Osteoblast (primary cell): ENCODE data around the gene AQP4. TPM values are rescaled to one million over a fixed set of nuclear protein-coding genes. Genes with fewer than 3 reads are reported as not detected.

Experiments used
- DNase-seq: peaks from one replicate; pipeline ENCODE4 v3.0.0; 2011; ENCODE audit warnings: low spot score, mixed read lengths; ENCODE audit not compliant: insufficient read length; ENCODE audit errors: missing footprints
- H2AFZ ChIP-seq: 2 replicates; pipeline ENCODE4 v1.6.0; 2011; ENCODE audit warnings: mild to moderate bottlenecking, low read length
- H3K27ac ChIP-seq: 2 replicates; pipeline ENCODE4 v1.5.1; 2011; ENCODE audit warnings: mild to moderate bottlenecking, low read depth, low read length, moderate library complexity
- H3K27me3 ChIP-seq: 2 replicates; pipeline ENCODE4 v1.6.0; 2012; ENCODE audit warnings: mild to moderate bottlenecking, control low read depth, inconsistent platforms, low read length, moderate library complexity; ENCODE audit not compliant: insufficient read depth
- H3K36me3 ChIP-seq: 2 replicates; pipeline ENCODE4 v1.5.1; 2011; ENCODE audit warnings: mild to moderate bottlenecking, low read length, control low read depth, moderate library complexity; ENCODE audit not compliant: insufficient read depth
- H3K4me1 ChIP-seq: 2 replicates; pipeline ENCODE4 v1.5.1; 2011; ENCODE audit warnings: mild to moderate bottlenecking, low read length, control low read depth, moderate library complexity; ENCODE audit not compliant: insufficient read depth
- H3K4me2 ChIP-seq: 2 replicates; pipeline ENCODE4 v1.6.0; 2011; ENCODE audit warnings: mild to moderate bottlenecking, low read length; ENCODE audit not compliant: insufficient read depth
- H3K4me3 ChIP-seq: fragments of 200-600 bp; sonication (generic); 3 replicates; pipeline ENCODE4 v1.5.1; 2012; ENCODE audit warnings: mild to moderate bottlenecking, low read length, inconsistent platforms; ENCODE audit not compliant: insufficient read depth
- H3K79me2 ChIP-seq: 2 replicates; pipeline ENCODE4 v1.6.0; 2012; ENCODE audit warnings: mild to moderate bottlenecking, low read length, control low read depth, inconsistent platforms; ENCODE audit not compliant: insufficient read depth
- H3K9me3 ChIP-seq: 2 replicates; pipeline ENCODE4 v1.5.1; 2011; ENCODE audit warnings: low read depth, low read length, control low read depth
- H4K20me1 ChIP-seq: 2 replicates; pipeline ENCODE4 v1.6.0; 2012; ENCODE audit warnings: mild to moderate bottlenecking, low read length, control low read depth; ENCODE audit not compliant: insufficient read depth
- CTCF ChIP-seq: IDR thresholded peaks from 2 replicates; pipeline ENCODE4 v1.5.1; 2011; ENCODE audit warnings: mild to moderate bottlenecking, low read depth, low read length, moderate library complexity; ENCODE audit errors: extremely low read depth
- total RNA-seq: library from RNA; depleted of rRNA; stranded (reverse); fragments of >200 nt; gene quantifications from 2 replicates; pipeline ENCODE4 v1.2.3, GENCODE V29; 2012

Gene AQP4
- total RNA-seq, 1 donor = not detected

- no peaks in the 10 kb centered on the region for H3K9me3 ChIP-seq
- no peak overlapping the region for H3K4me2 ChIP-seq
- no peak for DNase-seq
- no peak overlapping the region for H2AFZ ChIP-seq
- H3K4me3 ChIP-seq = no peak overlapping the region
- no peaks in the 10 kb centered on the region for H4K20me1 ChIP-seq
- H3K36me3 ChIP-seq = no peaks in the 10 kb centered on the region
- no peaks in the 10 kb centered on the region for H3K4me1 ChIP-seq
- no peak overlapping the region for H3K27ac ChIP-seq
- H3K27me3 ChIP-seq = no peaks in the 10 kb centered on the region
- H3K79me2 ChIP-seq = no peaks in the 10 kb centered on the region
- no peak for TF ChIP-seq CTCF
Measured at GRCh38 chr18:26806224-26806623, 59.3 kb downstream of the AQP4 start.

GRCh38 chr18:26804519-26804918, 61.0 kb downstream of the AQP4 start:
- DNase-seq = no peak
- Histone ChIP-seq H3K4me3 (no peak overlapping the region), H3K79me2 (no peaks in the 10 kb centered on the region), H3K36me3 (no peaks in the 10 kb centered on the region), H3K9me3 (no peaks in the 10 kb centered on the region), H4K20me1 (no peaks in the 10 kb centered on the region), H3K4me2 (no peak overlapping the region), H3K27ac (no peak overlapping the region), H2AFZ (no peak overlapping the region), H3K27me3 (no peaks in the 10 kb centered on the region), H3K4me1 (no peaks in the 10 kb centered on the region)
- TF ChIP-seq CTCF = no peak

GRCh38 chr18:26803643-26804042, 61.9 kb downstream of the AQP4 start:
- Histone ChIP-seq H3K79me2 (no peaks in the 10 kb centered on the region), H3K4me2 (no peak overlapping the region), H3K9me3 (no peaks in the 10 kb centered on the region), H4K20me1 (no peaks in the 10 kb centered on the region), H3K27ac (no peak overlapping the region), H3K36me3 (no peaks in the 10 kb centered on the region), H3K4me3 (no peak overlapping the region), H3K27me3 (no peaks in the 10 kb centered on the region), H3K4me1 (no peaks in the 10 kb centered on the region), H2AFZ (no peak overlapping the region)
- no peak for TF ChIP-seq CTCF
- no peak for DNase-seq

GRCh38 chr18:26802330-26803200, 62.9 kb downstream of the AQP4 start:
- Histone ChIP-seq H3K4me3 (no peak overlapping the region), H3K9me3 (no peaks in the 10 kb centered on the region), H2AFZ (no peak overlapping the region), H3K4me1 (no peaks in the 10 kb centered on the region), H3K79me2 (no peaks in the 10 kb centered on the region), H3K27ac (no peak overlapping the region), H3K36me3 (no peaks in the 10 kb centered on the region), H3K4me2 (no peak overlapping the region), H3K27me3 (no peaks in the 10 kb centered on the region), H4K20me1 (no peaks in the 10 kb centered on the region)
- DNase-seq = no peak
- TF ChIP-seq CTCF = no peak
